Fibroblast of lung (primary cell): ENCODE data around the gene C1QTNF1.
A peak's percentile ranks its signal among the peaks of the same experiment; 100 is the strongest.

Source experiments
- CTCF ChIP-seq, 2 donors: IDR thresholded peaks in 1 of 2; conservative IDR thresholded peaks in 1 of 2; 1 replicate in 1 of 2; 2 replicates in 1 of 2; pipeline ENCODE4 v1.5.1; 2011 to 2012; ENCODE audit warnings: low read length in 2 of 2, control low read depth in 1 of 2, inconsistent platforms in 1 of 2, low read depth in 1 of 2, mild to moderate bottlenecking in 1 of 2
- EZH2 ChIP-seq: IDR thresholded peaks from 2 replicates; pipeline ENCODE4 v1.5.1; 2012; ENCODE audit warnings: low read length, control low read depth, mild to moderate bottlenecking; ENCODE audit errors: missing control alignments

GRCh38 chr17:78986048-78986648 lies 37.8 kb upstream of the C1QTNF1 start:
- TF ChIP-seq CTCF (conservative IDR thresholded peaks at IDR 0.05 in 1 of 2, IDR thresholded peaks at IDR 0.05 in 1 of 2; ENCODE audit: low read depth in 1 of 2, low read length in 2 of 2) (peak; percentile 9 to 41), EZH2 (no peak)
